Memory B cell (primary cell): Measurements from ENCODE around the gene NISCH.

Experiments used
- ATAC-seq: fragments of 150-1000 bp; cut with Tn5 transposase; 2 replicates; pipeline ENCODE4 v1.10.0; 2021; ENCODE audit warnings: low read depth, mild to moderate bottlenecking, moderate library complexity
- DNase-seq, 2 donors: peaks; one replicate each; pipeline ENCODE4 v3.0.0; 2022; ENCODE audit warnings: low spot score in 2 of 2
- H3K27ac Mint-ChIP-seq: one replicate; pipeline ENCODE4 v1.8.0; 2022; ENCODE audit warnings: mild to moderate bottlenecking, moderate library complexity, mixed read lengths
- H3K27me3 Mint-ChIP-seq: one replicate; pipeline ENCODE4 v1.8.0; 2022; ENCODE audit warnings: mixed read lengths
- H3K36me3 Mint-ChIP-seq: one replicate; pipeline ENCODE4 v1.8.0; 2022; ENCODE audit warnings: mild to moderate bottlenecking, mixed read lengths
- H3K4me1 Mint-ChIP-seq: one replicate; pipeline ENCODE4 v1.8.0; 2022; ENCODE audit warnings: mixed read lengths
- H3K4me3 Mint-ChIP-seq: one replicate; pipeline ENCODE4 v1.8.0; 2022; ENCODE audit warnings: mild to moderate bottlenecking, moderate library complexity, mixed read lengths
- H3K9me3 Mint-ChIP-seq: one replicate; pipeline ENCODE4 v1.8.0; 2022; ENCODE audit warnings: mixed read lengths

Gene NISCH

GRCh38 chr3:52528586-52529375, 73.4 kb downstream of the NISCH start:
- DNase-seq = no peak
- H3K4me3 Mint-ChIP-seq = no peak overlapping the region
- no peaks in the 10 kb centered on the region for H3K27me3 Mint-ChIP-seq
- H3K27ac Mint-ChIP-seq = no peak overlapping the region
- ATAC-seq = no peak
- no peaks in the 10 kb centered on the region for H3K36me3 Mint-ChIP-seq
- H3K4me1 Mint-ChIP-seq = peaks cover 4% of the 10 kb centered on the region
- H3K9me3 Mint-ChIP-seq = no peaks in the 10 kb centered on the region

GRCh38 chr3:52529376-52530333, 74.3 kb downstream of the NISCH start:
- Mint-ChIP-seq H3K4me1 (peaks cover 4% of the 10 kb centered on the region), H3K9me3 (no peaks in the 10 kb centered on the region), H3K36me3 (no peaks in the 10 kb centered on the region), H3K27me3 (no peaks in the 10 kb centered on the region), H3K4me3 (no peak overlapping the region), H3K27ac (no peak overlapping the region)
- no peak for ATAC-seq
- no peak for DNase-seq

- peaks cover 6% of the 10 kb centered on the region for H3K4me1 Mint-ChIP-seq
- DNase-seq (no peak), ATAC-seq (no peak)
- no peaks in the 10 kb centered on the region for H3K36me3 Mint-ChIP-seq
- H3K27me3 Mint-ChIP-seq = no peaks in the 10 kb centered on the region
- no peak overlapping the region for H3K4me3 Mint-ChIP-seq
- H3K9me3 Mint-ChIP-seq = no peaks in the 10 kb centered on the region
- no peak overlapping the region for H3K27ac Mint-ChIP-seq
Measured at GRCh38 chr3:52530918-52531826, 75.8 kb downstream of the NISCH start.

GRCh38 chr3:52531860-52532516, 76.6 kb downstream of the NISCH start:
- Mint-ChIP-seq H3K36me3 (no peaks in the 10 kb centered on the region), H3K27ac (no peak overlapping the region), H3K27me3 (no peaks in the 10 kb centered on the region), H3K4me1 (peaks cover 6% of the 10 kb centered on the region), H3K4me3 (no peak overlapping the region), H3K9me3 (no peaks in the 10 kb centered on the region)
- no peak for ATAC-seq
- no peak for DNase-seq

- Mint-ChIP-seq H3K9me3 (no peaks in the 10 kb centered on the region), H3K4me3 (peak overlapping the region; percentile 75), H3K27ac (no peak overlapping the region), H3K27me3 (no peaks in the 10 kb centered on the region), H3K36me3 (no peaks in the 10 kb centered on the region), H3K4me1 (peaks cover 9% of the 10 kb centered on the region)
- ATAC-seq (no peak), DNase-seq (no peak)
Measured at GRCh38 chr3:52532517-52532837, 77.1 kb downstream of the NISCH start.

- peak in 1 of 2 donors; percentile 51 for DNase-seq
- ATAC-seq = no peak
- no peak overlapping the region for H3K27ac Mint-ChIP-seq
- no peaks in the 10 kb centered on the region for H3K9me3 Mint-ChIP-seq
- no peaks in the 10 kb centered on the region for H3K36me3 Mint-ChIP-seq
- no peaks in the 10 kb centered on the region for H3K27me3 Mint-ChIP-seq
- peak overlapping the region; percentile 75 for H3K4me3 Mint-ChIP-seq
- peaks cover 15% of the 10 kb centered on the region for H3K4me1 Mint-ChIP-seq
Measured at GRCh38 chr3:52532838-52533622, 77.6 kb downstream of the NISCH start.

- H3K27me3 Mint-ChIP-seq = no peaks in the 10 kb centered on the region
- peak within 1 kb of the TSS; percentile 87 for H3K4me3 Mint-ChIP-seq
- no peaks in the 10 kb centered on the region for H3K9me3 Mint-ChIP-seq
- H3K4me1 Mint-ChIP-seq = peaks cover 19% of the 10 kb centered on the region
- H3K36me3 Mint-ChIP-seq = peaks cover under 1% of the 10 kb centered on the region
- DNase-seq = peak in 1 of 2 donors; percentile 57
- no peak within 1 kb of the TSS for H3K27ac Mint-ChIP-seq
- ATAC-seq = peak; percentile 29
Measured at GRCh38 chr3:52533623-52534280, 78.3 kb downstream of the NISCH start, which contains the start of gene NT5DC2. Gene NT5DC2 (minus strand): TSS chr3:52533857. CDS start chr3:52533737, 120 bp downstream.

- Mint-ChIP-seq H3K27ac (no peak overlapping the region), H3K4me3 (peak overlapping the region; percentile 87), H3K4me1 (peaks cover 26% of the 10 kb centered on the region), H3K27me3 (no peaks in the 10 kb centered on the region), H3K9me3 (no peaks in the 10 kb centered on the region), H3K36me3 (peaks cover 7% of the 10 kb centered on the region)
- ATAC-seq (no peak), DNase-seq (no peak)
Measured at GRCh38 chr3:52534281-52535183, 79.1 kb downstream of the NISCH start.

- DNase-seq = no peak
- Mint-ChIP-seq H3K27ac (peak overlapping the region; percentile 97), H3K4me3 (peak overlapping the region; percentile 96), H3K27me3 (no peaks in the 10 kb centered on the region), H3K36me3 (peaks cover 7% of the 10 kb centered on the region), H3K9me3 (no peaks in the 10 kb centered on the region), H3K4me1 (peaks cover 28% of the 10 kb centered on the region)
- no peak for ATAC-seq
Measured at GRCh38 chr3:52535411-52536111, 80.2 kb downstream of the NISCH start.

GRCh38 chr3:52536112-52536368, 80.6 kb downstream of the NISCH start:
- Mint-ChIP-seq H3K36me3 (peaks cover 7% of the 10 kb centered on the region), H3K4me3 (peak overlapping the region; percentile 96), H3K27ac (peak overlapping the region; percentile 97), H3K9me3 (no peaks in the 10 kb centered on the region), H3K27me3 (no peaks in the 10 kb centered on the region), H3K4me1 (peaks cover 28% of the 10 kb centered on the region)
- no peak for ATAC-seq
- no peak for DNase-seq

- peak; percentile 89 for ATAC-seq
Measured at GRCh38 chr3:52536369-52537164, 81.2 kb downstream of the NISCH start, which contains the start of gene UQCC5. Gene UQCC5 (plus strand): TSS chr3:52536605. CDS start chr3:52536756, 151 bp downstream.

More at GRCh38 chr3:52536369-52537164, 81.2 kb downstream of the NISCH start, which contains the start of gene UQCC5:
- peaks cover 28% of the 10 kb centered on the region for H3K4me1 Mint-ChIP-seq
- peak within 1 kb of the TSS; percentile 97 for H3K27ac Mint-ChIP-seq
- peaks cover 7% of the 10 kb centered on the region for H3K36me3 Mint-ChIP-seq
- H3K9me3 Mint-ChIP-seq = no peaks in the 10 kb centered on the region
- H3K4me3 Mint-ChIP-seq = peak within 1 kb of the TSS; percentile 96
- no peaks in the 10 kb centered on the region for H3K27me3 Mint-ChIP-seq
- DNase-seq = peak; percentile 86 to 96
